Measurements from ENCODE around the gene TUBB3.
"Not testable (repeated sequence)": the region's sequence is repeated elsewhere in the genome, so short reads cannot be mapped to it uniquely, and the experiment has no call there.

TUBB3 gene

DNA sequence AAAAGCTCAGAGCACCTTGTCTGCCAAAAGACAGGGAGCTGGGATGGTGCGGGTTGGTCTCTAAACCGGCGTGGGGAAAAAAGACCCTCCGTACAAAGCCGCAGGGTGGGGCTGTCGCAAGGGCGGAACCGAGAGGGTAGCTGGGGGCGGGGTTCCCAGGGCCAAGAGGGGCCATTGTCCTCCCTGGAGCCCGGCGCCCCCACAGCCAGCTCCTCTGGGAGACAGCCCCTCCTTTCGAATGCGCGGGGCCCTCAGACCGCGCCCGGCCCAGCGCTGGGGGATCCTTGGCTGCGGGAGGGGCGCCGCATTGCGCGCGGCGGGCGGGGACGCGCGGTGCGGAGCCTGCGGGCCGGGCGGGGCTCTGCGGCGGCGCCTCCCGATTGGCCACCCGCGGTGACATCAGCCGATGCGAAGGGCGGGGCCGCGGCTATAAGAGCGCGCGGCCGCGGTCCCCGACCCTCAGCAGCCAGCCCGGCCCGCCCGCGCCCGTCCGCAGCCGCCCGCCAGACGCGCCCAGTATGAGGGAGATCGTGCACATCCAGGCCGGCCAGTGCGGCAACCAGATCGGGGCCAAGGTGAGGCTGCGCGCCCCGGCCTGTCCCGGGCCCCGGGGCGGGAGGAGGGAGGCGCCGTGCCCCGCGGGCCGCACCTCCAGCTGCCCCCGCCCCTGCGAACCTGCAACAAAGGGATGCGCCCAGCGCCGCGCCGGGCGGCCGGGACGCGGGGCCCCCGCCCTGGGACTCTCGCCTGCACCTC lies at the start of gene TUBB3:
Gene TUBB3, plus strand, starts transcription at position 459 of the 756 bp plus-strand sequence. Its CDS starts 60 bp downstream, at position 519.
- no peaks in the 10 kb centered on the region for H3K36me3 ChIP-seq (ENCODE audit: control insufficient read depth in 1 of 2, insufficient read depth in 2 of 2, low read length in 2 of 2)
- H3K4me3 ChIP-seq (ENCODE audit: low read depth in 1 of 2, low read length in 2 of 2) = peak within 1 kb of the TSS; percentile 69
- H3K4me1 ChIP-seq (ENCODE audit: control insufficient read depth in 1 of 2, insufficient read depth in 2 of 2, low read length in 2 of 2) = peaks cover 3 to 52% of the 10 kb centered on the region in 2 donors
- H3K27ac ChIP-seq (ENCODE audit: low read length) = peak within 1 kb of the TSS; percentile 96
- peaks cover 14% of the 10 kb centered on the region for H3K27me3 ChIP-seq (ENCODE audit: low read depth, low read length)
- H3K9me3 ChIP-seq (ENCODE audit: control insufficient read depth in 1 of 2, low read length in 2 of 2) = no peaks in the 10 kb centered on the region

GRCh38 chr16:89873972-89874689 lies 49.0 kb upstream of the TUBB3 start:
- no peaks in the 10 kb centered on the region for H3K27me3 ChIP-seq (ENCODE audit: low read depth, low read length)
- H3K4me3 ChIP-seq (ENCODE audit: low read depth in 1 of 2, low read length in 2 of 2) = peak overlapping the region; percentile 57 to 70
- H3K36me3 ChIP-seq (ENCODE audit: control insufficient read depth in 1 of 2, insufficient read depth in 2 of 2, low read length in 2 of 2) = peaks cover 0 to 19% of the 10 kb centered on the region in 2 donors
- peaks cover 0 to 18% of the 10 kb centered on the region in 2 donors for H3K4me1 ChIP-seq (ENCODE audit: control insufficient read depth in 1 of 2, insufficient read depth in 2 of 2, low read length in 2 of 2)
- H3K27ac ChIP-seq (ENCODE audit: low read length) = peak overlapping the region; percentile 54
- no peaks in the 10 kb centered on the region for H3K9me3 ChIP-seq (ENCODE audit: control insufficient read depth in 1 of 2, low read length in 2 of 2)

GRCh38 chr16:89879123-89879522 lies 44.0 kb upstream of the TUBB3 start:
- H3K27me3 ChIP-seq (ENCODE audit: low read depth, low read length); H3K9me3 ChIP-seq (ENCODE audit: control insufficient read depth in 1 of 2, low read length in 2 of 2); H3K27ac ChIP-seq (ENCODE audit: low read length); H3K4me1 ChIP-seq (ENCODE audit: control insufficient read depth in 1 of 2, insufficient read depth in 2 of 2, low read length in 2 of 2); H3K4me3 ChIP-seq (ENCODE audit: low read depth in 1 of 2, low read length in 2 of 2): not testable (repeated sequence)
- H3K36me3 ChIP-seq (ENCODE audit: control insufficient read depth in 1 of 2, insufficient read depth in 2 of 2, low read length in 2 of 2) = peaks cover 26 to 44% of the 10 kb centered on the region in 2 donors

GRCh38 chr16:89880477-89881367 lies 42.4 kb upstream of the TUBB3 start:
- Histone ChIP-seq H3K4me1 (ENCODE audit: control insufficient read depth in 1 of 2, insufficient read depth in 2 of 2, low read length in 2 of 2) (no peaks in the 10 kb centered on the region), H3K27me3 (ENCODE audit: low read depth, low read length) (no peaks in the 10 kb centered on the region), H3K9me3 (ENCODE audit: control insufficient read depth in 1 of 2, low read length in 2 of 2) (no peaks in the 10 kb centered on the region), H3K36me3 (ENCODE audit: control insufficient read depth in 1 of 2, insufficient read depth in 2 of 2, low read length in 2 of 2) (peaks cover 38 to 48% of the 10 kb centered on the region in 2 donors), H3K27ac (ENCODE audit: low read length) (no peak overlapping the region), H3K4me3 (ENCODE audit: low read depth in 1 of 2, low read length in 2 of 2) (no peak overlapping the region)

DNA sequence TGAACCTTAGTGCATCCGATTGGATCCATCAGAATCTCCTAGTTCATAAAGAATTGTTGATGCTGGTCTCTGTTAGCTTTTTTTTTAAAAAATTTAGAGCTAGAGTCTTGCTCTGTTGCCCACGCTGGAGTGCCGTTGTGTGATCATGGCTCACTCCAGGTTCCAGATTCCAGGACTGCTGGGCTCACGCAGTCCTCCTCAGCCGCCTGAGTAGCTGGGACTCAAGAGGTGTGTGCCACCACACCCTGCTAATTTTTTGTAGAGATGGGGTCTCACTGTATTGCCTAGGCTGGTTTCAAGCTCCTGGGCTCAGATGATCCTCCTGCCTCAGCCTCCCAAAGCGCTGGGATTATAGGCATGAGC lies 41.8 kb upstream of the TUBB3 start:
- Histone ChIP-seq H3K4me1 (ENCODE audit: control insufficient read depth in 1 of 2, insufficient read depth in 2 of 2, low read length in 2 of 2) (no peaks in the 10 kb centered on the region), H3K4me3 (ENCODE audit: low read depth in 1 of 2, low read length in 2 of 2) (no peak overlapping the region), H3K36me3 (ENCODE audit: control insufficient read depth in 1 of 2, insufficient read depth in 2 of 2, low read length in 2 of 2) (peaks cover 38 to 52% of the 10 kb centered on the region in 2 donors)

GRCh38 chr16:89883346-89884040 lies 39.6 kb upstream of the TUBB3 start:
- H3K4me3 ChIP-seq (ENCODE audit: low read depth in 1 of 2, low read length in 2 of 2) = no peak overlapping the region
- peaks cover 51 to 71% of the 10 kb centered on the region in 2 donors for H3K36me3 ChIP-seq (ENCODE audit: control insufficient read depth in 1 of 2, insufficient read depth in 2 of 2, low read length in 2 of 2)
- no peaks in the 10 kb centered on the region for H3K4me1 ChIP-seq (ENCODE audit: control insufficient read depth in 1 of 2, insufficient read depth in 2 of 2, low read length in 2 of 2)
- no peaks in the 10 kb centered on the region for H3K9me3 ChIP-seq (ENCODE audit: control insufficient read depth in 1 of 2, low read length in 2 of 2)
- H3K27me3 ChIP-seq (ENCODE audit: low read depth, low read length) = no peaks in the 10 kb centered on the region
- H3K27ac ChIP-seq (ENCODE audit: low read length) = no peak overlapping the region

More for the DNA sequence above, 41.8 kb upstream of the TUBB3 start:
- no peak overlapping the region for H3K27ac ChIP-seq (ENCODE audit: low read length)
- H3K27me3 ChIP-seq (ENCODE audit: low read depth, low read length) = no peaks in the 10 kb centered on the region
- H3K9me3 ChIP-seq (ENCODE audit: control insufficient read depth in 1 of 2, low read length in 2 of 2) = no peaks in the 10 kb centered on the region

GRCh38 chr16:89884041-89884421 lies 39.1 kb upstream of the TUBB3 start:
- H3K36me3 ChIP-seq (ENCODE audit: control insufficient read depth in 1 of 2, insufficient read depth in 2 of 2, low read length in 2 of 2) = peaks cover 51 to 67% of the 10 kb centered on the region in 2 donors
- no peak overlapping the region for H3K4me3 ChIP-seq (ENCODE audit: low read depth in 1 of 2, low read length in 2 of 2)
- H3K27me3 ChIP-seq (ENCODE audit: low read depth, low read length) = no peaks in the 10 kb centered on the region
- no peak overlapping the region for H3K27ac ChIP-seq (ENCODE audit: low read length)
- H3K9me3 ChIP-seq (ENCODE audit: control insufficient read depth in 1 of 2, low read length in 2 of 2) = no peaks in the 10 kb centered on the region
- H3K4me1 ChIP-seq (ENCODE audit: control insufficient read depth in 1 of 2, insufficient read depth in 2 of 2, low read length in 2 of 2) = no peaks in the 10 kb centered on the region

GRCh38 chr16:89887243-89887642 lies 35.9 kb upstream of the TUBB3 start:
- Histone ChIP-seq H3K9me3 (ENCODE audit: control insufficient read depth in 1 of 2, low read length in 2 of 2) (no peaks in the 10 kb centered on the region), H3K27ac (ENCODE audit: low read length) (no peak overlapping the region), H3K27me3 (ENCODE audit: low read depth, low read length) (no peaks in the 10 kb centered on the region), H3K4me1 (ENCODE audit: control insufficient read depth in 1 of 2, insufficient read depth in 2 of 2, low read length in 2 of 2) (peaks cover 0 to 6% of the 10 kb centered on the region in 2 donors), H3K36me3 (ENCODE audit: control insufficient read depth in 1 of 2, insufficient read depth in 2 of 2, low read length in 2 of 2) (peaks cover 47 to 70% of the 10 kb centered on the region in 2 donors), H3K4me3 (ENCODE audit: low read depth in 1 of 2, low read length in 2 of 2) (no peak overlapping the region)

DNA sequence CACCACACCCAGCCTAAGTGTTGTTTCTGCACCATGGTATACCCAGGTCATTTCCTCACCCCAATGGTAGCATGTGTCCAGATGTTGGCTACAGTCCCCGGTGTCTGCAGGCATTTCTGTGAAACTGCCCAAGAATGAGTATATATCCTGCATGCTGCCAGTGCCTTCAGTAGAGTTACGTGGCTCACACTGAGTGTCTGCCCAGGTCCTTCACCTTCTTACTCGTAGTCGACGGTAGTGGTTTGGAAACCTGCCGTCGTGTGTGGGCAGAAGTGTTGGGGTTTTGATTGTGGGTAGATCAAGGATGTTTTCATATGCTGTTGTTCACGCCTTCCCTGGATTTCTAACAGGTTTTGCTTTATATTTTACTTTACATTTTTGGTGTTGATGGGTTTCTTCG lies 32.9 kb upstream of the TUBB3 start:
- H3K36me3 ChIP-seq (ENCODE audit: control insufficient read depth in 1 of 2, insufficient read depth in 2 of 2, low read length in 2 of 2) = peaks cover 39 to 77% of the 10 kb centered on the region in 2 donors

DNA sequence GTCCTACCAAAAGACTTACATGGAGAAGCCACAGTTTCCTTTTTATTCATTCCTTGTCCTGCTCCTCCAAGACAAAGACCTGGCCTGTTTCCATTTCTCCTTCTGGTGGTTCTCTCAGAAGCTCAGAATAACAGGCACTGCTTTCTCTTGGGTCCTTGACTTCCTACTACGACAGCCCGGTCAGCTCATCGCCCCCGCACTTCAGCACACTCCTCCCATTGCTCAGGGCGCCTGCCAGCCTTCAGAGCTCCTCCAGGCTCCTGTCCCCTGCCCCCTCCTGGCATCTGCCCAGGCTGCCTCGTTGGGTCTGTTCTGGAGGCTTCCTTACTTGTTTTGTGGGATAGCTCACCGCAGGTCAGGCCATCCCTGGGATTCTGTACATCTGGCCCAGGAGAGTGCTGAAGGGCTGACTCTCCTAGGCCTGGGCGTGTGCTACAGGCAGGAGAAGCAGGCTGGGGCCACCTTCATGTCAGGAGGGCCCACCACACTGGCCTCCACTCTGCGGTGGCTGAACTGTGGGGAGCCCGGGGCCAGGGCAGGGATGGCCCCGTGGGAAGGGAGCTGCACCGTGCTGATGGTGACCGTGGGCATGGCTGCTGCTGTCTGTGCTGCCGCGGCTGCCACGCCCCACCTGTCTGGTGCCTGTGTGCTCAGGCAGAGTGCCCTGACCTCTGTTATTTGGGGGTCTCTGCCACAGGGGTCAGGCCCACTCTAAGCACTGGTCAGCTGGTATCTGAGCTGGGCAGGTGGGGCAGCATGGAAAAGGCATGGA lies 32.1 kb upstream of the TUBB3 start:
- Histone ChIP-seq H3K4me1 (ENCODE audit: control insufficient read depth in 1 of 2, insufficient read depth in 2 of 2, low read length in 2 of 2) (peaks cover 0 to 6% of the 10 kb centered on the region in 2 donors), H3K27me3 (ENCODE audit: low read depth, low read length) (no peaks in the 10 kb centered on the region), H3K36me3 (ENCODE audit: control insufficient read depth in 1 of 2, insufficient read depth in 2 of 2, low read length in 2 of 2) (peaks cover 43 to 81% of the 10 kb centered on the region in 2 donors), H3K9me3 (ENCODE audit: control insufficient read depth in 1 of 2, low read length in 2 of 2) (no peaks in the 10 kb centered on the region), H3K27ac (ENCODE audit: low read length) (no peak overlapping the region), H3K4me3 (ENCODE audit: low read depth in 1 of 2, low read length in 2 of 2) (no peak overlapping the region)

More for the DNA sequence above, 32.9 kb upstream of the TUBB3 start:
- H3K9me3 ChIP-seq (ENCODE audit: control insufficient read depth in 1 of 2, low read length in 2 of 2) = no peaks in the 10 kb centered on the region
- H3K4me1 ChIP-seq (ENCODE audit: control insufficient read depth in 1 of 2, insufficient read depth in 2 of 2, low read length in 2 of 2) = peaks cover 0 to 6% of the 10 kb centered on the region in 2 donors
- no peak overlapping the region for H3K4me3 ChIP-seq (ENCODE audit: low read depth in 1 of 2, low read length in 2 of 2)
- H3K27me3 ChIP-seq (ENCODE audit: low read depth, low read length) = no peaks in the 10 kb centered on the region
- H3K27ac ChIP-seq (ENCODE audit: low read length) = no peak overlapping the region

Measured in muscle layer of duodenum (tissue), 2 donors.